Myocyte (in vitro differentiated cells): ENCODE measurements around the gene SSX2IP. TPM values are rescaled to one million over a fixed set of nuclear protein-coding genes. Genes with fewer than 3 reads are reported as not detected.
"Not testable (repeated sequence)": the region's sequence is repeated elsewhere in the genome, so short reads cannot be mapped to it uniquely, and the experiment has no call there.

Source experiments
- DNase-seq: peaks from one replicate; pipeline ENCODE4 v3.0.0-alpha.2; 2012; ENCODE audit warnings: low read depth
- total RNA-seq: library from RNA; depleted of rRNA; stranded (reverse); fragments of >200 nt; gene quantifications from 2 replicates; pipeline ENCODE4 v1.2.3, GENCODE V29; 2014

SSX2IP gene
- total RNA-seq, 1 donor from 2014 or later = 62.4 TPM

- DNase-seq = peak; percentile 79
These were observed 69.4 kb downstream of the SSX2IP start for GRCh38 chr1:84620720-84621313.

DNA sequence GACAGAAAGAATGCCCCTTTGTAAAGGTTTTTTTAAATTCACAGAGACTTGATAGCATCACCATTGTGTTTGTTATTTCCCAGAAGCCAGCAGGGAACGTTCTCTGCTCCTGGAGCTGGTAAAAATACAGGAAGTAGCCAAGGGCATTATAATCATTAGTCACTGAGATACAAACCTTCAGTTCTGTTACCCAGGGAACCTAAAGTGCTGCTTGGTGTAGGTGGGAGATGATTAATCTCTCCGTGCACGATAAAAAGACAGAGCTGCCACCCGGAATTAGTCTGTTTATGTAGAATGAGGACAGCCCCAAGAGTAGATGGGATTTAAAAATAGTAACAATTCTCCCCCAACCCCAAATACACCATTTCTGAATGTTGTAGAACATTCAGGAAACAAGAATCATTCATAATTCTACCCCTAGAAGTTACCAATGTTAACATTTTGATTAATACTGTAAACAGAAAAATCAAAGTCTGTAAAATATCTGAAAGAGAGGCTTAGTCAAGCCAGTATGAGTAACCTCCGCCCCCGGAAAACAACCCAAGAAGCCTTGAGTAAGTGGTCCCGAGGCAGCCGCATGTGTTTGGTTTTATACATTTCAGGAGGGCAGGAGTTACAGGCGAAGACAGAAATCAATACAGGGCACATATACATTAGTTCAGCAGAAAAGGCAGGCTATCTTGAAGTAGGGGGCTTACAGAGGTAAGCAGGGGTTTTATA is 70.7 kb downstream of the SSX2IP start:
- peak; percentile 46 for DNase-seq

DNA sequence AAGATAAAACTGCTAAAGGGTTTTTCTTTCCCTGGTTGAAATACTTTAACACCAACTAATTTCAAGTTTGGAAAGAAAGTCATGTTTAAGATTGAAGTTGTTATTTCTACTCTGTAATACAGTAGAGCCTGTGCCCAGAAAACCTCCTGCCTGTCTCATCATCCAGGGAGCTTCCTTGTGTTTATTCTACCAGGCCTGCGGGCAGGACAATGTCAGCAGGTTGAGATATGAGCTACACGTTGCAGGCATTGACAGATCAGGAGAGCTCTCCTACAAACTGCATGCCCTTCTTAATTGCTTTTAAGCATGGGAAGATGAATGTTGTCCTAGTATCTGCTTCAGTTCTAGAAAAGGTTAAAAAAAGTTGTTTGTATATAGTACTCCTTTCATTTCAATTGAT is 72.9 kb downstream of the SSX2IP start:
- DNase-seq = no peak

DNA sequence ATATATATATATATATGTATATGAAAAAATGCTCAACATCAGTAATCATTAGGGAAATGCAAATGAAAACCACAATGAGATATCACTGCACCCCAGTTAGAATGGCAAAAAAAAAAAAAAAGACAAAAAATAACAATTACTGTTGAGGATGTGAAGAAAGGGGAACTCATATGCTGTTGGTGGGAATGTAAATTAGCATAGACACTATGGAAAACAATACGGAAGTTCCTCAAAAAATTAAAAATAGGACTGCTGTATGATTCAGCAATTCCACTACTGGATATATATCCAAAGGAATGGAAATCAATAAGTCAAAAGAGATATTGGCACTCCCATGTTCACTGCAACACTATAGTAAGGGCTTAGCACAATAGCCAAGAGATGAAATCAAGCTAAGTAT is 74.5 kb downstream of the SSX2IP start:
- DNase-seq = no peak

DNA sequence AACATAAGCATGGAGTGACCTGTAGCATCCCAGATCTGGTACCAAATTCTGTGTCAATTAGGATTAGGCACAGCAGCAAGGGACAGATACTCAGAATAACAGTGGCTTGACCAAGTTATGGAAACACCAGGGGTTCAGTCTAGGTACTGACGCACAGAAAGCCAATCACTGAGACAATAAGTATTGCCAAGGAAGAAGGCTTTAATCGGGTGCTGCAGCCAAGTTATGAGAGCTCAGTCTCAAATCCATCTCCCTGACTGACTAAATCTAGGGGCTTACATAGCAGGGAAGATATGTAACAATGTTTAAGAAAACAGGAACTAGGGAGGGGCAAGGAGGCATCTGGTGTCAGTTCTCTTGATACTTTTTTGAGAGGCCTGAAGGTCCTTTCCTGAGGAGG is 76.4 kb downstream of the SSX2IP start:
- no peak for DNase-seq

DNA sequence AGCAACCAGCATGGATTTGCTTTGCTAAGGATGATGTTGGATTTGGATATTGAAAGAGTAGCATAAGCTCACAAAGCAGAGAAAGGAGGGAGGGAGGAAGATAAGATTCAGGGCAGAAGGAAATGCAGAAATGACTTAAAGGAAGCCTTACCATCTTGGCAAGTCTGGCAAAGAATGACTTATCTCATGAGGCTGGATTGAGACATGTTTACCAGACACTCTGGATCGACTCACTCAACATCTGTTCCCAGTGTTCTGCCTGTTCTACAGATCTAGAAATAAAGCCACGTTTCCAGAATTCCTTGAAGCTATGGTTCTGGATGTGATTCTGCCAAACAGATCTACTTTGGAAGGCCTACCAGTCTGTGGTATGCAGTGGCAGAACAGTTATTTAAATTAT is 77.2 kb downstream of the SSX2IP start:
- no peak for DNase-seq

- peak; percentile 30 for DNase-seq
These were observed 78.5 kb downstream of the SSX2IP start for GRCh38 chr1:84611796-84612195.

- no peak for DNase-seq
These were observed 79.2 kb downstream of the SSX2IP start for GRCh38 chr1:84611091-84611490.

DNA sequence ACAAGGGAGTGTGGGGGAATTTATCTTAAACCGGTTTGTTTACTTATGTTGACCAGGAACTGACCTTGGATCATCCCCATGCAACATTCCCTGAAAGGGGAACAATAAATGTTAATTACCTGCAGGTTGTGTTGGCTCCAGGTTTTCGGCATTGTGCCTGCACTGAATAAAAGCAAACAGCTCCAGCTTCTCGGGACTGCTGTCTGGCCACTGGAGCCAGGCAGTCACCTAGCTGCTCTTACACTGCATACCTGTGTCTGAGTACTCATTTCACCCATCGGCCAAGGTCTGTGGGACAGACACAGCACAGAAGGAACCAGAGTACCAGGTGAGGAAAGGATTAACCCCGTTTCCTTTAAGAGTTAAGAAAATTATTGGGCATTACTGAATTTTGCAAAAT is 83.3 kb downstream of the SSX2IP start:
- DNase-seq = no peak

DNA sequence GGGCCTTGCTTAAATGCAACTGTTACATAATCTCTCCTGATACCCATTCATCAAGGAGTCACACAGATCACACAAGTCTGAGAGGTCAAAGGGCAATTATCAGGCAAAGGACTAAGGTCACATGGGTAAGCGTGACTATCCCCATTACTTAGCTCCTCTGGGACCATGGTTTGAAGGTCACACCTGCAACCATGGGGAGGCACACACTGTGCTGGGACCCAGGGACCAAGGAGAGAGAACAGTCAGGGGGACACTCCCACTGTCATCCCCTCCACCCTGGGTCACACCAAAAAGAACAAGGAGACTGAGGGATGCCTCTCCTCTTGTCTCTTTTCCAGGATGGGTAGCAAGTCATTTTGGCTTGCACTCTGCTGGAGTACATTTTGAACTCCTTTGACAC is 85.1 kb downstream of the SSX2IP start:
- no peak for DNase-seq

DNA sequence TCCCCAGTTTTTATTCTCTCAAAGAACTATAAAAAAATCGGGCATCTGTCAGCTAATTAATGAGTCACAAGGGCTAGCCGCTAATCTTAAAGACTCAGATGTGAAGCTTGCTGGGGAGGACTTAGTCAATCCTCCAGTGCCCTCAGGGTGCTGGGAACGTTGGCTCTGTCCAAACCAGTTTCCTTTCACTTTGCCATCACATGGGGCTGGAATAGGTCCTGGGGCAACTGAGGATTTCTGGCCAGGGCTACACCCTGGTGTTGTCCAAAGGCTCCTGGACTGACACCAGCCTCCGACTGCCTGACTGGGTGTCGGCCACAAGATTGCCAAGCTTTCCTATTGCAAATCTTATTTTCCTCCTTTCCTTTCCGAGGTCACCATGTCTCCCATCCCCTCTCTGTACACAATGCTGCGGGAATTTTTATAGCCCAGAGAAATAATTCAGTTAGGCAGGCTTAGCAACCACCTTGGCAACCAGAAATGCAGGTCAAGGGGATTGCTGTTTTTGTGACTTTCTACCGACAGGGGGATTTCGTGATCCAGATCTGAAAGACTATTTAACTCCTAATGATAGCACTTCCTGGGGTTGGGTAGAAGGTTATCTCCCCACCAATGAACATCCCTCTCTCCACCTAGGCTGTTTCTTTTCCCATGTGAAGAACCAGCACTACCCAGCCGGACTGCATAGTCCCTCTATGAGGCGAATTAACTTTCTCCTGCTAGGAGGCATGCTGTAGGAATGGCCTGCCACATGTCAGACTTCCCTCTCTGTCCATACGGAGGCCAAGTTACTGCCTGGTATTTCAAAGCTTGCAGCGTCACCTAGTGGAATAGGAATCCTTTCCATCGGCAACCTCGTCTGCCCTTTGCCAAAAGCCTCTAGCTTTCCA is 86.1 kb downstream of the SSX2IP start:
- DNase-seq = peak; percentile 67

- DNase-seq = peak; percentile 47
These were observed 87.0 kb downstream of the SSX2IP start for GRCh38 chr1:84603223-84603622.

- DNase-seq = no peak
These were observed 89.5 kb downstream of the SSX2IP start for GRCh38 chr1:84600796-84601195.

- peak; percentile 71 for DNase-seq
These were observed 91.2 kb downstream of the SSX2IP start for GRCh38 chr1:84598846-84599741.

DNA sequence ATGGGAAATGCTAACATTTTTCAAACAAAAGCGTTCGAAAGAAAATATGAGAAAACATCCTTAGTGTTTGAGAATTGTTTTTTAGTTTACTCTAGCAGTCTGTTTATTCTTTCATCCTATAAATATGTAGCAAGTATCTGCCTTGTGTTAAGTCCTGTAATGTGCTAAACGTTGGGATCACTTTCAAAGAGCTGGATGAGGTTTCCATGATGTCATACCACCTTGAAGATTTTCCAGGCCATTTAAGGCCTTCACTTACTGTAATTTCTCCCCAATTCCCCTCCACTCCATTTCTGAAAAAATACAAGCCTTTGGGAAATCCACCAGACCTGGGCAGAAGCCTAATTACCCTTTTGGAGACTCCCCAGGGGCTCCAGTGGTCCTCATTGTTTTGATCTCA is 91.8 kb downstream of the SSX2IP start:
- DNase-seq = no peak

DNA sequence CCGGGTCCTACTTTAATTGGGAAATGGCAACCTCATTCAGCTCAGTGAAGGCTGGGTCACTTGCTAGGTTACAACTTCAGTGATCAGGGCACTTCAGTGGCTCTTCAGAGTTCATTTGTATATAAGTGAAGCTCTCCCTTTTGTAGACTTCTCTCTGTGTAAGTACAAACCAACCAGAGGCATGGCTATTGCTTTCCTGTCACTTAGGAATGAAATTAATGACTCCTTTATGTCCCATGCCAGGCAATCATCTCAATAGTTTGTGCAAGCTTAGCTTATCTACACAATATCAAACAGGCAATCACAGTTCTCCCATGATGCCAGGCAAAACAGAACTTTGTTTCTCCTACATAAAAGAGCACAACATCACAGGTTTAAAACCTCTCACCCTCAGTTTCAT is 93.2 kb downstream of the SSX2IP start:
- DNase-seq = no peak

DNA sequence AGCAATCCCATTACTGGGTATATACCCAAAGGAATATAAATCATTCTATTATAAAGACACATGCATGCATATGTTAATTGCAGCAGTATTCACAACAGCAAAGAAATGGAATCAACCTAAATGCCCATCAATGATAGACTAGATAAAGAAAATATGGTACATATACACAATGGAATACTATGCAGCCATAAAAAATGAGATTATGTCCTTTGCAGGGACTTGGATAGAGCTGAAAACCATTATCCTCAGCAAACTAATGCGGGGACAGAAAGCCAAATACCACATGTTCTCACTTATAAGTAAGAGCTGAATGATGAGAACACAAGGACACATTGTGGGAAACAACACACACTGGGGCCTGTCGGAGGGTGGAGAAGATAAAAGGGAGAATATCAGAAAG is 95.3 kb downstream of the SSX2IP start:
- DNase-seq = not testable (repeated sequence)
